ENCODE data around the gene TSHZ2.

DNA sequence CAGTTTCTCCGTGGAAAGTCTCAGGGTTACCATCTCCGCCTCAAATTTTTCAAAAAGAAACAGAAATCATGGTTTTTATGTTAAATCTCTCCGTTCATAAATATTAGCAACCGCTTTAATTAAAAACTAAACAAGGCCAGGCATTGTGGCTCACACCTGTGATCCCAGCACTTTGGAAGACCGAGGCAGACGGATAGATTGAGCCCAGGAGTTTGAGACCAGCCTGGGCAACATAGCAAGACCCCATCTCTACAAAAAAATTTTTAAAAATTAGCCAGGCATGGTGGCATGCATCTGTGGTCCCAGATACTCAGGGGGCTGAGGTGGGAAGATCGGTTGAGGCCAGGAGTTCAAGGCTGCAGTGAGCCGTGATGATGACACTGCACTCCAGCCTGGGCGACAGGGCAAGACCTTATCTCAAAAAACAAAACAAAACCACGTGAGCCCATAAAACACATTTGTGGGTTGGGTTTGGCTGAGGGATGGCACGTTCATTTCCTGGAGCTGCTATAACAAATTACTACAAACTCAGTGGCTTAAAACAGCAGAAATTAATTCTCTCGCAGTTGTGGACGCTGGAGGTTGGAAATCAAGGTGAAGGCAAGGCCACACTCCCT is 398.3 kb downstream of the TSHZ2 start:
- TF ChIP-seq, protein P1, sequence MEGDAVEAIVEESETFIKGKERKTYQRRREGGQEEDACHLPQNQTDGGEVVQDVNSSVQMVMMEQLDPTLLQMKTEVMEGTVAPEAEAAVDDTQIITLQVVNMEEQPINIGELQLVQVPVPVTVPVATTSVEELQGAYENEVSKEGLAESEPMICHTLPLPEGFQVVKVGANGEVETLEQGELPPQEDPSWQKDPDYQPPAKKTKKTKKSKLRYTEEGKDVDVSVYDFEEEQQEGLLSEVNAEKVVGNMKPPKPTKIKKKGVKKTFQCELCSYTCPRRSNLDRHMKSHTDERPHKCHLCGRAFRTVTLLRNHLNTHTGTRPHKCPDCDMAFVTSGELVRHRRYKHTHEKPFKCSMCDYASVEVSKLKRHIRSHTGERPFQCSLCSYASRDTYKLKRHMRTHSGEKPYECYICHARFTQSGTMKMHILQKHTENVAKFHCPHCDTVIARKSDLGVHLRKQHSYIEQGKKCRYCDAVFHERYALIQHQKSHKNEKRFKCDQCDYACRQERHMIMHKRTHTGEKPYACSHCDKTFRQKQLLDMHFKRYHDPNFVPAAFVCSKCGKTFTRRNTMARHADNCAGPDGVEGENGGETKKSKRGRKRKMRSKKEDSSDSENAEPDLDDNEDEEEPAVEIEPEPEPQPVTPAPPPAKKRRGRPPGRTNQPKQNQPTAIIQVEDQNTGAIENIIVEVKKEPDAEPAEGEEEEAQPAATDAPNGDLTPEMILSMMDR (IDR thresholded peaks at IDR 0.05; ENCODE audit: low read length): no peak
- no peak for TF ChIP-seq EZH2 (IDR thresholded peaks at IDR 0.05; ENCODE audit: borderline replicate concordance, low read length)

All from OCI-LY1 (cell line).